ENCODE data around the gene LAMB4. TPM values are rescaled to one million over a fixed set of nuclear protein-coding genes. Genes with fewer than 3 reads are reported as not detected.

The LAMB4 gene
- total and polyA plus RNA-seq, 2 of the 8 experiments (the other 6 are each of a cell fraction or from before 2014, with no cell fraction given), result not detected

DNA sequence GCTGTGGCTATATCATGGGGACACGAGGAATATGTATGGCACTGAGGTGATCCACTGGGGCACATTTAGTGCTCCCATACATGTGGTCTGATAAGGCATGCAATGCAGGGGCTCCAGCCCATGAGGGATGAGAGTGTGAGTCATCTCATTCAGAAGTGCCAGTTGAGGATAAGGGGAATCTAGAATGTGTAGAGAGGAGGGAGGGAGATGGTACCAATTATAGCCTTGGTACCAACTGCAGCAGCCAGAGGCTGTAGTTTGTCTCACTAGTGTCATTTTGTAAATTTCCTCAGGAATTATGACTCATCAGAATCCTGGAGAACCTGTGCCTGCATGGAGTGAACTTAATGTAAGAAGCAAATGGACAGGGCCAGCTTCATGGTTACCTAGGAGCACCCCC lies 46.2 kb downstream of the LAMB4 start (continued):
- TF ChIP-seq, protein P1, sequence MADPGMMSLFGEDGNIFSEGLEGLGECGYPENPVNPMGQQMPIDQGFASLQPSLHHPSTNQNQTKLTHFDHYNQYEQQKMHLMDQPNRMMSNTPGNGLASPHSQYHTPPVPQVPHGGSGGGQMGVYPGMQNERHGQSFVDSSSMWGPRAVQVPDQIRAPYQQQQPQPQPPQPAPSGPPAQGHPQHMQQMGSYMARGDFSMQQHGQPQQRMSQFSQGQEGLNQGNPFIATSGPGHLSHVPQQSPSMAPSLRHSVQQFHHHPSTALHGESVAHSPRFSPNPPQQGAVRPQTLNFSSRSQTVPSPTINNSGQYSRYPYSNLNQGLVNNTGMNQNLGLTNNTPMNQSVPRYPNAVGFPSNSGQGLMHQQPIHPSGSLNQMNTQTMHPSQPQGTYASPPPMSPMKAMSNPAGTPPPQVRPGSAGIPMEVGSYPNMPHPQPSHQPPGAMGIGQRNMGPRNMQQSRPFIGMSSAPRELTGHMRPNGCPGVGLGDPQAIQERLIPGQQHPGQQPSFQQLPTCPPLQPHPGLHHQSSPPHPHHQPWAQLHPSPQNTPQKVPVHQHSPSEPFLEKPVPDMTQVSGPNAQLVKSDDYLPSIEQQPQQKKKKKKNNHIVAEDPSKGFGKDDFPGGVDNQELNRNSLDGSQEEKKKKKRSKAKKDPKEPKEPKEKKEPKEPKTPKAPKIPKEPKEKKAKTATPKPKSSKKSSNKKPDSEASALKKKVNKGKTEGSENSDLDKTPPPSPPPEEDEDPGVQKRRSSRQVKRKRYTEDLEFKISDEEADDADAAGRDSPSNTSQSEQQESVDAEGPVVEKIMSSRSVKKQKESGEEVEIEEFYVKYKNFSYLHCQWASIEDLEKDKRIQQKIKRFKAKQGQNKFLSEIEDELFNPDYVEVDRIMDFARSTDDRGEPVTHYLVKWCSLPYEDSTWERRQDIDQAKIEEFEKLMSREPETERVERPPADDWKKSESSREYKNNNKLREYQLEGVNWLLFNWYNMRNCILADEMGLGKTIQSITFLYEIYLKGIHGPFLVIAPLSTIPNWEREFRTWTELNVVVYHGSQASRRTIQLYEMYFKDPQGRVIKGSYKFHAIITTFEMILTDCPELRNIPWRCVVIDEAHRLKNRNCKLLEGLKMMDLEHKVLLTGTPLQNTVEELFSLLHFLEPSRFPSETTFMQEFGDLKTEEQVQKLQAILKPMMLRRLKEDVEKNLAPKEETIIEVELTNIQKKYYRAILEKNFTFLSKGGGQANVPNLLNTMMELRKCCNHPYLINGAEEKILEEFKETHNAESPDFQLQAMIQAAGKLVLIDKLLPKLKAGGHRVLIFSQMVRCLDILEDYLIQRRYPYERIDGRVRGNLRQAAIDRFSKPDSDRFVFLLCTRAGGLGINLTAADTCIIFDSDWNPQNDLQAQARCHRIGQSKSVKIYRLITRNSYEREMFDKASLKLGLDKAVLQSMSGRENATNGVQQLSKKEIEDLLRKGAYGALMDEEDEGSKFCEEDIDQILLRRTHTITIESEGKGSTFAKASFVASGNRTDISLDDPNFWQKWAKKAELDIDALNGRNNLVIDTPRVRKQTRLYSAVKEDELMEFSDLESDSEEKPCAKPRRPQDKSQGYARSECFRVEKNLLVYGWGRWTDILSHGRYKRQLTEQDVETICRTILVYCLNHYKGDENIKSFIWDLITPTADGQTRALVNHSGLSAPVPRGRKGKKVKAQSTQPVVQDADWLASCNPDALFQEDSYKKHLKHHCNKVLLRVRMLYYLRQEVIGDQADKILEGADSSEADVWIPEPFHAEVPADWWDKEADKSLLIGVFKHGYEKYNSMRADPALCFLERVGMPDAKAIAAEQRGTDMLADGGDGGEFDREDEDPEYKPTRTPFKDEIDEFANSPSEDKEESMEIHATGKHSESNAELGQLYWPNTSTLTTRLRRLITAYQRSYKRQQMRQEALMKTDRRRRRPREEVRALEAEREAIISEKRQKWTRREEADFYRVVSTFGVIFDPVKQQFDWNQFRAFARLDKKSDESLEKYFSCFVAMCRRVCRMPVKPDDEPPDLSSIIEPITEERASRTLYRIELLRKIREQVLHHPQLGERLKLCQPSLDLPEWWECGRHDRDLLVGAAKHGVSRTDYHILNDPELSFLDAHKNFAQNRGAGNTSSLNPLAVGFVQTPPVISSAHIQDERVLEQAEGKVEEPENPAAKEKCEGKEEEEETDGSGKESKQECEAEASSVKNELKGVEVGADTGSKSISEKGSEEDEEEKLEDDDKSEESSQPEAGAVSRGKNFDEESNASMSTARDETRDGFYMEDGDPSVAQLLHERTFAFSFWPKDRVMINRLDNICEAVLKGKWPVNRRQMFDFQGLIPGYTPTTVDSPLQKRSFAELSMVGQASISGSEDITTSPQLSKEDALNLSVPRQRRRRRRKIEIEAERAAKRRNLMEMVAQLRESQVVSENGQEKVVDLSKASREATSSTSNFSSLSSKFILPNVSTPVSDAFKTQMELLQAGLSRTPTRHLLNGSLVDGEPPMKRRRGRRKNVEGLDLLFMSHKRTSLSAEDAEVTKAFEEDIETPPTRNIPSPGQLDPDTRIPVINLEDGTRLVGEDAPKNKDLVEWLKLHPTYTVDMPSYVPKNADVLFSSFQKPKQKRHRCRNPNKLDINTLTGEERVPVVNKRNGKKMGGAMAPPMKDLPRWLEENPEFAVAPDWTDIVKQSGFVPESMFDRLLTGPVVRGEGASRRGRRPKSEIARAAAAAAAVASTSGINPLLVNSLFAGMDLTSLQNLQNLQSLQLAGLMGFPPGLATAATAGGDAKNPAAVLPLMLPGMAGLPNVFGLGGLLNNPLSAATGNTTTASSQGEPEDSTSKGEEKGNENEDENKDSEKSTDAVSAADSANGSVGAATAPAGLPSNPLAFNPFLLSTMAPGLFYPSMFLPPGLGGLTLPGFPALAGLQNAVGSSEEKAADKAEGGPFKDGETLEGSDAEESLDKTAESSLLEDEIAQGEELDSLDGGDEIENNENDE (IDR thresholded peaks at IDR 0.05; ENCODE audit: insufficient replicate concordance, low read length), result no peak
- TF ChIP-seq, protein P2, sequence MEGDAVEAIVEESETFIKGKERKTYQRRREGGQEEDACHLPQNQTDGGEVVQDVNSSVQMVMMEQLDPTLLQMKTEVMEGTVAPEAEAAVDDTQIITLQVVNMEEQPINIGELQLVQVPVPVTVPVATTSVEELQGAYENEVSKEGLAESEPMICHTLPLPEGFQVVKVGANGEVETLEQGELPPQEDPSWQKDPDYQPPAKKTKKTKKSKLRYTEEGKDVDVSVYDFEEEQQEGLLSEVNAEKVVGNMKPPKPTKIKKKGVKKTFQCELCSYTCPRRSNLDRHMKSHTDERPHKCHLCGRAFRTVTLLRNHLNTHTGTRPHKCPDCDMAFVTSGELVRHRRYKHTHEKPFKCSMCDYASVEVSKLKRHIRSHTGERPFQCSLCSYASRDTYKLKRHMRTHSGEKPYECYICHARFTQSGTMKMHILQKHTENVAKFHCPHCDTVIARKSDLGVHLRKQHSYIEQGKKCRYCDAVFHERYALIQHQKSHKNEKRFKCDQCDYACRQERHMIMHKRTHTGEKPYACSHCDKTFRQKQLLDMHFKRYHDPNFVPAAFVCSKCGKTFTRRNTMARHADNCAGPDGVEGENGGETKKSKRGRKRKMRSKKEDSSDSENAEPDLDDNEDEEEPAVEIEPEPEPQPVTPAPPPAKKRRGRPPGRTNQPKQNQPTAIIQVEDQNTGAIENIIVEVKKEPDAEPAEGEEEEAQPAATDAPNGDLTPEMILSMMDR (IDR thresholded peaks at IDR 0.05; ENCODE audit: control extremely low read depth in 1 of 3, insufficient read depth in 1 of 3, low read depth in 1 of 3, low read length in 3 of 3), result no peak
- no peak for TF ChIP-seq GTF2F1 (IDR thresholded peaks at IDR 0.05; ENCODE audit: borderline replicate concordance, low read depth, low read length)
- TF ChIP-seq EGR1 (IDR thresholded peaks at IDR 0.05; ENCODE audit: borderline replicate concordance, low read depth, low read length), result no peak
- TF ChIP-seq POLR2AphosphoS5 (IDR thresholded peaks at IDR 0.05; ENCODE audit: low read depth, low read length), result no peak
- no peak for TF ChIP-seq SIRT6 (IDR thresholded peaks at IDR 0.05; ENCODE audit: low read length)
- TF ChIP-seq, protein P3, sequence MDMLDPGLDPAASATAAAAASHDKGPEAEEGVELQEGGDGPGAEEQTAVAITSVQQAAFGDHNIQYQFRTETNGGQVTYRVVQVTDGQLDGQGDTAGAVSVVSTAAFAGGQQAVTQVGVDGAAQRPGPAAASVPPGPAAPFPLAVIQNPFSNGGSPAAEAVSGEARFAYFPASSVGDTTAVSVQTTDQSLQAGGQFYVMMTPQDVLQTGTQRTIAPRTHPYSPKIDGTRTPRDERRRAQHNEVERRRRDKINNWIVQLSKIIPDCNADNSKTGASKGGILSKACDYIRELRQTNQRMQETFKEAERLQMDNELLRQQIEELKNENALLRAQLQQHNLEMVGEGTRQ (IDR thresholded peaks at IDR 0.05; ENCODE audit: low read length), result no peak
- no peak for TF ChIP-seq CBX5 (IDR thresholded peaks at IDR 0.05; ENCODE audit: low read depth, low read length)
- no peak for TF ChIP-seq SP1 (IDR thresholded peaks at IDR 0.05; ENCODE audit: low read depth, low read length)

Data from H1 (cell line).